ENCODE measurements around the gene RPL39. TPM values are rescaled to one million over a fixed set of nuclear protein-coding genes. Genes with fewer than 3 reads are reported as not detected.
A peak's percentile ranks its signal among the peaks of the same experiment; 100 is the strongest.
"Not testable (repeated sequence)": the region's sequence is repeated elsewhere in the genome, so short reads cannot be mapped to it uniquely, and the experiment has no call there.

Gene RPL39
- total and polyA plus RNA-seq, 2 of the 8 experiments (the other 6 are each of a cell fraction or from before 2014, with no cell fraction given), result 1,942 to 2,394 TPM

DNA sequence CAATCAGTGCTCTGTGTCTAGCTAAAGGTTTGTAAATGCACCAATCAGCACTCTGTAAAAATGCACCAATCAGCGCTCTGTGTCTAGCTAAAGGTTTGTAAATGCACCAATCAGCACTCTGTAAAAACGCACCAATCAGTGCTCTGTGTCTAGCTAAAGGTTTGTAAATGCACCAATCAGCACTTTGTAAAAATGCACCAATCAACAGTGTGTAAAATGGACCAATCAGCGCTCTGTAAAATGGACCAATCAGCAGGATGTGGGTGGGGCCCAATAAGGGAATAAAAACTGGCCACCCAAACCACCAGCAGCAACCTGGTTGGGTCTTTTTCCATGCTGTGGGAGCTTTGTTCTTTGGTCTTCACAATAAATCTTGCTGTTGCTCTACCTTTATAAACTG lies 22.0 kb downstream of the RPL39 start:
- H3K4me2 ChIP-seq (ENCODE audit: insufficient read depth in 1 of 2, low read depth in 2 of 2, low read length in 2 of 2); H3K56ac ChIP-seq (replicated peaks; ENCODE audit: insufficient read length, low read depth, low read length); H3K4me3 ChIP-seq (ENCODE audit: extremely low read depth in 1 of 4, insufficient read depth in 2 of 4, low read depth in 3 of 4, low read length in 4 of 4); H3K79me2 ChIP-seq (ENCODE audit: control insufficient read depth in 1 of 2, insufficient read depth in 2 of 2, low read length in 2 of 2); DNase-seq (ENCODE audit: low read depth in 1 of 2, low spot score in 2 of 2); H3K23me2 ChIP-seq (ENCODE audit: low read depth, low read length); H2BK15ac ChIP-seq (ENCODE audit: low read length); H3K18ac ChIP-seq (ENCODE audit: extremely low read depth, low read length); H3K14ac ChIP-seq (ENCODE audit: insufficient read length); H4K20me1 ChIP-seq (replicated peaks in 1 of 2; ENCODE audit: control insufficient read depth in 1 of 2, insufficient read depth in 2 of 2, low read length in 2 of 2); H3K79me1 ChIP-seq (ENCODE audit: low read depth, low read length); H3K27me3 ChIP-seq (replicated peaks in 1 of 4; ENCODE audit: control insufficient read depth in 3 of 4, extremely low read depth in 1 of 4, insufficient read depth in 3 of 4, low read length in 3 of 4); H3K27ac ChIP-seq (ENCODE audit: low read depth, low read length); H3K4ac ChIP-seq (replicated peaks; ENCODE audit: insufficient read length, low read depth, low read length); H2AK5ac ChIP-seq (ENCODE audit: low read depth, low read length); H2AFZ ChIP-seq (ENCODE audit: low read length); H2BK20ac ChIP-seq (ENCODE audit: low read length); H4K5ac ChIP-seq (ENCODE audit: insufficient read length, low read depth, low read length); H3K23ac ChIP-seq (ENCODE audit: insufficient read length); H2BK12ac ChIP-seq (ENCODE audit: low read depth, low read length); H3K9ac ChIP-seq (replicated peaks in 1 of 4; ENCODE audit: extremely low read depth in 1 of 4, low read depth in 3 of 4, low read length in 3 of 4); FAIRE-seq; H4K91ac ChIP-seq (replicated peaks; ENCODE audit: insufficient read length, low read length); H3K36me3 ChIP-seq (ENCODE audit: control insufficient read depth in 2 of 4, insufficient read depth in 4 of 4, low read length in 3 of 4); H4K8ac ChIP-seq (ENCODE audit: extremely low read depth, insufficient read depth, low read length); H3K4me1 ChIP-seq (replicated peaks in 1 of 4; ENCODE audit: control insufficient read depth in 3 of 4, insufficient read depth in 4 of 4, low read length in 3 of 4); H3K9me3 ChIP-seq (ENCODE audit: insufficient read depth in 2 of 2, low read depth in 1 of 2, low read length in 1 of 2); H2BK120ac ChIP-seq (replicated peaks; ENCODE audit: low read depth, low read length); H2BK5ac ChIP-seq (ENCODE audit: low read depth, low read length): not testable (repeated sequence)
- 100% methylated on average over 1 of the region's 3 CpGs; no CpG with 5 or more reads in 1 of the 2 experiments for WGBS, 2 experiments (ENCODE audit: extremely low coverage in 1 of 2, insufficient coverage in 1 of 2, insufficient read length in 1 of 2, insufficient replicate concordance in 2 of 2, low coverage in 1 of 2, low lambda C conversion rate in 2 of 2, missing lambda C conversion rate in 1 of 2)
- ChIA-PET POLR2A (ENCODE audit: partially characterized antibody) (interaction anchor here (1.0 kb wide), 1 partner anchor 15 kb away, joined by 3 read pairs; no protein-coding TSS in a partner anchor), CTCF (ENCODE audit: partially characterized antibody) (interaction anchor here (1.2 to 1.6 kb wide), 2 partner anchors 10 to 12 kb away, joined by 5 read pairs; no protein-coding TSS in a partner anchor)
- 0 out of 2 replicates have a peak, but pooled peaks have one; percentile 30 for TF ChIP-seq SP1 (IDR thresholded peaks at IDR 0.05; ENCODE audit: low read depth, low read length)

DNA sequence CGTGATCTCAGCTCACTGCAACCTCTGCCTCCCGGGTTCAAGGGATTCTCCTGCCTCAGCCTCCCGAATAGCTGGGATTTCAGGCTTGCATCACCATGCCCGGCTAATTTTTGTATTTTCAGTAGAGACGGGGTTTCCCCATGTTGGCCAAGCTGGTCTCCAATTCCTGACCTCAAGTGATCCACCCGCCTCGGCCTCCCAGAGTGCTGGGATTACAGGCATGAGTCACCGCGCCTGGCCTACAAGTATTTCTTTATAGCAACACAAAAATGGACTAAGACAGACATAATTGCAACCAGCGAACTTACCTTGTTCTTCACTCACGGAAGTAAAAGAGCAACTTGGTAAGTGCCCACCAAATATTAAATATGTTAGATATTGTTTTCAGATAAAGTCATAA lies 23.0 kb downstream of the RPL39 start:
- FAIRE-seq; H2BK12ac ChIP-seq (ENCODE audit: low read depth, low read length); H4K5ac ChIP-seq (ENCODE audit: insufficient read length, low read depth, low read length); CTCF ChIA-PET (ENCODE audit: partially characterized antibody); H3K27me3 ChIP-seq (replicated peaks in 1 of 4; ENCODE audit: control insufficient read depth in 3 of 4, extremely low read depth in 1 of 4, insufficient read depth in 3 of 4, low read length in 3 of 4); H3K56ac ChIP-seq (replicated peaks; ENCODE audit: insufficient read length, low read depth, low read length); H3K4me3 ChIP-seq (ENCODE audit: extremely low read depth in 1 of 4, insufficient read depth in 2 of 4, low read depth in 3 of 4, low read length in 4 of 4); H3K14ac ChIP-seq (ENCODE audit: insufficient read length); H3K18ac ChIP-seq (ENCODE audit: extremely low read depth, low read length); H3K23ac ChIP-seq (ENCODE audit: insufficient read length); DNase-seq (ENCODE audit: low read depth in 1 of 2, low spot score in 2 of 2); H3K36me3 ChIP-seq (ENCODE audit: control insufficient read depth in 2 of 4, insufficient read depth in 4 of 4, low read length in 3 of 4); H3K4me2 ChIP-seq (ENCODE audit: insufficient read depth in 1 of 2, low read depth in 2 of 2, low read length in 2 of 2); H4K91ac ChIP-seq (replicated peaks; ENCODE audit: insufficient read length, low read length); H3K27ac ChIP-seq (ENCODE audit: low read depth, low read length); H3K9ac ChIP-seq (replicated peaks in 1 of 4; ENCODE audit: extremely low read depth in 1 of 4, low read depth in 3 of 4, low read length in 3 of 4); H3K4ac ChIP-seq (replicated peaks; ENCODE audit: insufficient read length, low read depth, low read length); H2BK120ac ChIP-seq (replicated peaks; ENCODE audit: low read depth, low read length); H2BK20ac ChIP-seq (ENCODE audit: low read length); H3K23me2 ChIP-seq (ENCODE audit: low read depth, low read length); H2AK5ac ChIP-seq (ENCODE audit: low read depth, low read length); H3K4me1 ChIP-seq (replicated peaks in 1 of 4; ENCODE audit: control insufficient read depth in 3 of 4, insufficient read depth in 4 of 4, low read length in 3 of 4); H4K8ac ChIP-seq (ENCODE audit: extremely low read depth, insufficient read depth, low read length); H2AFZ ChIP-seq (ENCODE audit: low read length); H3K79me1 ChIP-seq (ENCODE audit: low read depth, low read length); H2BK5ac ChIP-seq (ENCODE audit: low read depth, low read length); H4K20me1 ChIP-seq (replicated peaks in 1 of 2; ENCODE audit: control insufficient read depth in 1 of 2, insufficient read depth in 2 of 2, low read length in 2 of 2); H3K79me2 ChIP-seq (ENCODE audit: control insufficient read depth in 1 of 2, insufficient read depth in 2 of 2, low read length in 2 of 2); H2BK15ac ChIP-seq (ENCODE audit: low read length); H3K9me3 ChIP-seq (ENCODE audit: insufficient read depth in 2 of 2, low read depth in 1 of 2, low read length in 1 of 2): not testable (repeated sequence)
- WGBS, 2 experiments (ENCODE audit: extremely low coverage in 1 of 2, insufficient coverage in 1 of 2, insufficient read length in 1 of 2, insufficient replicate concordance in 2 of 2, low coverage in 1 of 2, low lambda C conversion rate in 2 of 2, missing lambda C conversion rate in 1 of 2), result 96% methylated on average over 5 of the region's 11 CpGs; no CpG with 5 or more reads in 1 of the 2 experiments
- POLR2A ChIA-PET (ENCODE audit: partially characterized antibody), result interaction anchor here (0.7 kb wide), 1 partner anchor 9 kb away, joined by 3 read pairs; no protein-coding TSS in a partner anchor
